GM20431 (cell line): ENCODE results near the gene SGMS1.

ENCODE experiments used
- in situ Hi-C: fragments of 300-500 bp; cut with MseI, MboI; formaldehyde crosslinking; loops from one replicate; pipeline ENCODE4 v1.15.0; 2020; ENCODE audit warnings: low sequenced_read_pairs; ENCODE audit not compliant: unreplicated experiment

The SGMS1 gene

DNA sequence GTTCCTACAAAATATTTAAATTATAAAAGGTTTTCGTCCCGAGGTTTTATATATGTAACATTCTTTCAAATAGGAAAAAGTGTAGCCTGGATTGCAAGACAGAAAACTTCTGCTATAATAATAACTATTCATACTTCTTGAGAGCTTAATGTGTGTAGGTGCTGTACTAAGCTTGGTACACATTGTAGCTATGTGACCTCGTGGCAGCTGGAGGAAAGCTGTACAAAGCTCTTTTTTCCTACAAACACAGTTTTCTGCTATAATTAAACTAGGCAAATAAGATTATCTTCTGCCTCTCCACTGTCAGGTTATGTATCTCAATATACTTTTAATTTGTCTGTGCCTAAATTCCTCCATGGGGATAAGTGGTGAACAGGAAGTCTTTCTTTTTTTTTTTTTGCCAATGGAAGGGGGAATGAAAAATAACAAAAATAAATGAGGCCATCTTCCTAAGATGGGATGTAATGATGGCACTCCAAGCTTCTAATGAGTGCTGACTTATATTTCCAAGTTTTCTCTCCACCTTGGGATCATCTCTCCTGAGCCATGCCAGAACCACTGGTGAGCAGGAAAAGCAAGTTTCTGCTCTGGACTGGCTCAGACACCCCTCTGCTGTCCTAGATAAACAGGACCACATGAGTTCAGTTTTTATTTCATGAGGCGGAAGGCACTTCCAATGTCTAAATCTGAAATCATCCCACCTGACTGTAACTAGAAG lies 9.9 kb downstream of the SGMS1 start:
- in situ Hi-C loops: loop anchor here (25.0 kb wide), 1 partner anchor 177 kb away; no protein-coding TSS in a partner anchor

DNA sequence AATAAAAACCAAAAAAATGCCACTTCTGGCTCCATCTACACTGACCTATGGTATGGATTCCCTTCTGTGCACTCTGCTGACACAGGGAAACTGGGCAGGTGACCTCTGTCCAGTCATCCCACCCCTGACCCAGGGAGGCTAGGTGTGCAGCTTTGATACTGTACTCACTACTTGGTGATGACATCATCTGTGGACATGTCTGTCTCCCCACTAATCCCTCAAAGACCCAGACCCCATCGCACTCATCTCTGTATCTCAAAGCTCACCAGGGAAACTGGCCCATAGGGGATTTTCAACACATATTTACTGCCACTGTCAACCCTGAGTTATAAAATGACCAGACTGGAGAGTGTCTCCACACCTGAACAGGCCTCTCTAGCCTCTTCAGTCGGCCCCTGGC lies 10.6 kb downstream of the SGMS1 start:
- in situ Hi-C loops: loop anchor here (25.0 kb wide), 1 partner anchor 176 kb away; no protein-coding TSS in a partner anchor

DNA sequence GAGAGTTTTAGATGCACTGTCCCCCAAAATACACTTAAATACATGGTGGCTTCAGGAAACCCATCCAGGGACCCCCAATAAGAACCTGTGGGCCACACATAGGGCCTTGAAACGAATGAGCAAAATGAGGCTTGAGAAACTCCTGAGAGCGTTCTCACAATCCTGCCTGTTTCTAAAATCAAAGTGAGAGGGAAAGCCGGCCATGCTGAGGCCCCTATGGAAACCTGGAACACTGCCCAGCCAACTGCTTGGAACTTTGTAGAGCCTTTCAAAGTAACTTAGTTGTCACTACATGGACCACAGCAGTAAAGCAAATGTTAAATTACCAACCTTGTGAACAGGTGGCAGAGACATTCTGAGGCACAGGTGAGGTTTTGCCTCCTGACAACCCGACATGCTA lies 13.4 kb downstream of the SGMS1 start:
- in situ Hi-C loops: loop anchor here (25.0 kb wide), 1 partner anchor 173 kb away; no protein-coding TSS in a partner anchor

DNA sequence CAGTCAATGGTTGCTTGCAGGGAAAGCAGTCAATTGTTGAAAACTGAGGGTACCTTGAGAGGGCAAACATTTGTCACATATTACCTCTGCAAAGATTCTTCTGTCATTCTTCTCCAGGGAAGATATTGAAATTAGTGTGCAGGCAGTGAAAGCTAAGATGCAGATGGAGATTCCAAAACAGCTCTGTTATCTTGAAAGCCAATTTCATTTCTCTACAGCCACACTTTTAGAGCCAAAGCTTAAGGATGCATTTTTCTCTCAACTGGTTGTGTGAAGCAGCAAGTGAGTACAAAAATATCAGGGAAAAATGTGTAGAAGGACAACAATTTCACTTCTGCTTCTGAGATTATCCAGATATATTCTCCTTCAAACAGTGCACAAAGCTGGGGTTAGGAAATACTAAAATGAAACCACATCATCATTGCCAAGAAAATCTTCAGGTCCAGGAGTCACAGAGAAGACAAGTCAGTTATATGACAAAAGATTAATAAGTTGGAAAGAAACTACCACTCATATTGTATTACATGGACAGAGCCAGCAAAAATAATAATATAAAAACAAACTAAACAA lies 16.3 kb downstream of the SGMS1 start:
- in situ Hi-C loops: loop anchor here (25.0 kb wide), 1 partner anchor 170 kb away; no protein-coding TSS in a partner anchor

DNA sequence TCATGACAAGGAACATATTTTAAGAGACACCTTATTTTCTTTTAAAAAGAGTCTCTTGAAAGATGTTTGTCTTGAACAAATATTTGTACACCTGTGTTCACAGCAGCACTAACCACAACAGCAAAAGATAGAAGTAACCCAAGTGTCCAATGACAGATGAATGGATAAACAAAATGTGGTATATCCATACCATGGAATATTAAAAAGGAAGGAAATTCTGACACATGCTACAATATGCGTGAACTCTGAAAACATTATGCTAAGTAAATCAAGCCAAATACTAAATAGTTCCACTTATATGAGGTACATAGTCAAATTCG lies 17.8 kb downstream of the SGMS1 start:
- in situ Hi-C loops: loop anchor here (25.0 kb wide), 1 partner anchor 169 kb away; no protein-coding TSS in a partner anchor

DNA sequence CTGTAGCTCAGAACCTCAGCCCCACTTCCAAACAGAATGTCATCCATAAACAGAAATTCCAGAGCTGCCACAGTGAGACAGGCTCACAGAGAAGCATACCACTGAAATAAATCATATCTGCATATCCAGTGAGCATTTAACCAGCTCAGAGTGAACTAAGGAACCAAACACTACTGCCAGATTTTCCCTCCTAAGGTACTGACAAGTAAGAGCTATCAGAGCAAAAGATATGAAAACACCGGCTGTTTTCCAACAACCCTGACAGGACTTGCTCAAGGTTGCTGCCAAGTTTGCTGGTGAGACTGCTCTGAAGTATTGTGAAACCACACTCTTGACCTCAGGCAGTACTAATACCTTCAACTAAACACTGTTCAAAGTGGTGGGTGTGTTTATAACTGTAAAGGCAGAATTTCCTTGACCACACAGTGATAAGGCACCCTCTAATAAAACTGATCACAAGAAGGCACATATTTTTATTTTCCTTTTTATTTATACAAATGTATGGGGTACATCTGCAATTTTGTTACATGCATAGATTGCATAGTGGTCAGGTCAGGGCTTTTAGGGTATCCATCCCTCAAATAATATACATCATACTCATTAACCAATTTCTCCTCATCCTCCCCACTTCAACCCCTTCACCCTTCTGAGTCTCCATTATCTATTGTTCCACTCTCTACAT lies 18.3 kb downstream of the SGMS1 start:
- in situ Hi-C loops: loop anchor here (25.0 kb wide), 1 partner anchor 168 kb away; no protein-coding TSS in a partner anchor

DNA sequence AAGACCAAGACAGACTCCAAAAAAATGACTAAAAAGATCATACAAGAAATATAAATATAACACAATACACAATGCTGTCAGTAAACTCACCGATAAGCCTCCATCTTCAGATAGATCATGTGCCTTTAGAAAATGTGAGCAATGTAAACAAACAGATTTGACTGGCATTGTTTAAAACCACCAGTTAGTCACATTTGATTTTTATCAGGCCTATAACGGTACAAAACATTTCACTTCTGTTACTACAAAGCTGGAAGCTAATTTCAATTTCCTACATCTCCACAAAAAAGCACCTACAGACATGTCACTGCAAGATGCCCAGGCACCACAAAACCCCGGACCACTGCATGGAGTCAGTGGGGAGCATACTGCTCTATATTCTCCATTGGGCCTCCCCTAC lies 18.9 kb downstream of the SGMS1 start:
- in situ Hi-C loops: loop anchor here (25.0 kb wide), 1 partner anchor 168 kb away; no protein-coding TSS in a partner anchor

DNA sequence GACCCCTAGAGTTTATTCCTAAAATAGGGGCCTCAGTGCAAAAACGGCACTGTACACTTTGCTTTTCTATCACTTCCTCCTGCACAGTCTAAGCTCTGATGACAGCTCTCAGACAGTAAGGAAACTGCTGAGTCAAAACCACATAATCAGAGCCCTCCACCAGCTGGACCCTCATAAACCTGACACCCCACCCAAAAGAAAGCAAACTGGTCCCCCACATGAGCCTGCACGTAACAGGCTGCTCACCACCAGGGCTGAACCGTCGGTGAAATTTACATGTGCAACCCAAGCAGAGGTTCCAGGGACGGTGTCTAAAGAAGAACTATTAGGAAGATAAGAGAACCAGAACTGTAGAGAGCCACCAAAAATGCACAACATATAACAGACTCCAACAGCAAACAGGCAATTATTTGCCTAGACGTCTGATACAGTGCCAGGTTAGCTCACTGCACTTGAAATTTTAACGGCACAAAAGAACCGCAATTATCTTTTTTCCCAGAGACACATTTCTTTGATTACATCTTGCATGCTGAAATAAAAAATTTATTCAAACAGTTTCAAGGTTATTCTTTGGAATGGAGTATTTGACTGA lies 19.6 kb downstream of the SGMS1 start:
- in situ Hi-C loops: loop anchor here (25.0 kb wide), 1 partner anchor 167 kb away; no protein-coding TSS in a partner anchor

DNA sequence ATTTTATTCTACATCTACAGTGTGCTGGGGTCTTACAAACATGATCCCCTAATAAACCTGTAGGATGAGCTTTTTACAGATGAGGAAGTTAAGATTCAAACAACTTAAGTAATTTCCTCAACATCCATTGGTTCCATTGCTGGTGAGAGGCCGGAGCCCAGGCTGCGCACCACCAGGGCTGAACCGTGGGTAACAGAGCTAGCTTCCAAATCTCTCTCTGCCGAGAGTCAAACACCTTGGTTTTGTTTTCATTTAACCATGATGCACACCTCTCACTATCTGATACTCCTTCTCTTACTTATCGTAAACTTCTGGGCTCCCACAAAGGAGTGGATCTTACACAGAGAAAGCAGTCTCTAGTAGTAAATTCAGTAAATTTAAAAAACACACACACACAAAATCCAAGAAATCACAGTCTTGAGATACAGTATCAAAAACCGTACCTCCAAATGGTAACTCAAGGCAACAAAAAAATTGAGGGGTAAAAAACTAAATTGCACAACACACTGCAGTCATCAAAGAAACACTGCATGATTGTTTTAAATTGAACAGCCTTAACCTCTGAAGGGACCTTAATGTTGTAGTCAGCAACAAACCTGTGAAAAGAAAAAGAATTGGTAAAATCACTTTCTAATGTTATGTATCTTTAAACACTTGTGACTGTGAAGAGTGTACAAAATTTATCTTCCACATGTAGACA lies 20.5 kb downstream of the SGMS1 start:
- in situ Hi-C loops: loop anchor here (25.0 kb wide), 1 partner anchor 166 kb away; no protein-coding TSS in a partner anchor

DNA sequence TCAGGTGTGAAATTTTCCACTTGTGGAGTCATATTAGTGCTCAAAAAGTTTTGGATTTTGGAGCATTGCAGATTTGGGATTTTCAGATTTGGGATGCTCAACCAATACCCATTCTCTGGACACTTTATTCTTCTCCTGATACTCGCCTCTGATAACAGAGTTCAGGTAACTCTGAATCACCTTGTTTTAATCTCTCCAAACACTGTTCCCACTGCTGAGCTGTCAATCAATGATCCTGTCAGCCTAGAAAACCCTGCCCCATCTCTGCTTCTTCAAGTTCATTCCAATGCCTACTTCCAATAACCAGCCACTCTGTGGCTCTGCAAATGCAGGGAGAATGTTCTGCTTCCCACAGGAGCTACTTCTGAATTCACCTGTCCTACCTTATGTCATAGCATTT lies 21.8 kb downstream of the SGMS1 start:
- in situ Hi-C loops: loop anchor here (25.0 kb wide), 1 partner anchor 165 kb away; no protein-coding TSS in a partner anchor

DNA sequence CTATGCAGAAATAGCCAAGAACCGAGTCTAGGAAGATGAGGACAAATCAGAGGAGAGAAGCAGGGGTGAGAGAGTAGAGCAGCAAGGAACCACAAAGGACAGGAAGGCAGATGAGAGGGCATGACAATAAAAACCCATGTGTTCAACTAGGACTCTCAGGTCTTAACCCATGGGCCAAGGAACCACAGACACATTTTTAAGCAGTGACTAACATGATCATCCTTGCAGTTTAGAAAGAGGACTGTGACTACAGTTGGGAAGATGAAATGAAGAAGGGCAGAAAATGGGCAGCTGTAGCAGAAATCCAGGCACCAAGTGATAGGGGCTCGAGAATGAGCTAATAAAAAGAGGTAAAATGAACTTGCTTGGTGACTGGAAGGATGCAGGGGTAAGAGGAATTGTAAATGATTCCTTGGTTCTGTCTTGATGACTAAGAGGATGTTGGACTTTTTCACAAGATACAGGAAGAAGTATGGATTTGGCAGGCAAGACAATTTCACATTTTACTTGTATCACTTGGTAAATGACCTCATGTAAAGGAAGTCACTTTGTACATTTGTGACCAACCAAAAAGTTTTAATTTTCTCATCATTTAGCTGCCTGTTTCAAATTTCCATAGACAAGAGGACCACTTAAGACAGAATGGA lies 22.8 kb downstream of the SGMS1 start:
- in situ Hi-C loops: loop anchor here (25.0 kb wide), 1 partner anchor 164 kb away; no protein-coding TSS in a partner anchor

DNA sequence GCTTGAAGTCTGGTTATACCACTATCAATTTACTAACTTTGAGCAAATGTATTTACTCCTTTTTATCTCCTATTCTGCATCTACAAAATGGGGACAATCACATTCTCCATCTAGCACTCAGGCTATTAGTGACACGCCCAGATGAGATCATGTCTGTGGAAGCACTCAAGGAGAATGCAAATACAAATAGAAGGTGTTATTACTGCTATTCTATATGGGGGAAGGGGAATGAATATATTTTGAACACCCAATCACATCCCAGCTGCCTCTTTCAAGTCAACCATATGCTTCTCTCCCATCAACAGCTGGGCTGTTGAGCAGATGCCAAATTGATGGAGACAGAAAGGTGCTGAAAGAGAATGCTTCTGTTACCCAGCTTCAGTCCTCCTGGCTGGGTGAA lies 23.5 kb downstream of the SGMS1 start:
- in situ Hi-C loops: loop anchor here (25.0 kb wide), 1 partner anchor 163 kb away; no protein-coding TSS in a partner anchor

DNA sequence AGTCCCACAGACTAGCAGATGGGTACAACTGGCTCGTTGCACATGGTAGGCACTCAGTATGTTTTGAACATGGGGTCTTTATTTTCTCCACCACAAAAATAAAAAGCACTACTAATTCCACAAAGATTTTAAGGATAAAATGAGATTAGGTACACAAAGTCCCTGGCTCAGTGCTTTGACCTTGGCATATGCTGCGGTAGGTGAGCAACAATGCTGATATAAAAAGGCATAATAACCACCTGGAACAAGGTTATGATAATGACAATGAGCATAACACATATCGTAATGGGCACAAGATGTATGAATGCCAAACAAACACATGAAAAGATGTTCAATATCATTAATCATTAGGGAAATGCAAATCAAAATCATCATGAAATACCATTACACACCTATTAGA lies 26.9 kb downstream of the SGMS1 start:
- in situ Hi-C loops: no loop called here

DNA sequence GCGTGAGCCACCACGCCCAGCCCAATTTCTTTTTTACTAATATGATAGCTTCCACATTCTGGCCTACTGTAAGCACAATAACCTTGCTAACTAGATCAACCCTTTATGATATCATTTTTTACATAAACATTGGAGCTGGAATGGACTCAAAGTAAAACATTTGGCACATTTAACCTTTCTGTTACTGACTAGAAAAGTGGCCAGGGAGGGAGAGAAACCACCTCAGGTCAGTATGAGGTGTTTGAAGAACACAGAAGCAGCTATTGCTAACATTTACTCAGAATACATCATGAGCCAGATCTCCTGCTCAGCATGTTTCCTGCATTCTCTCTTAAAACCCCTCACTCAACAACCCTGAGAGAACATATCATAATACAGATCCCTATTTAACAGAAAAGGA lies 27.3 kb downstream of the SGMS1 start:
- in situ Hi-C loops: no loop called here

DNA sequence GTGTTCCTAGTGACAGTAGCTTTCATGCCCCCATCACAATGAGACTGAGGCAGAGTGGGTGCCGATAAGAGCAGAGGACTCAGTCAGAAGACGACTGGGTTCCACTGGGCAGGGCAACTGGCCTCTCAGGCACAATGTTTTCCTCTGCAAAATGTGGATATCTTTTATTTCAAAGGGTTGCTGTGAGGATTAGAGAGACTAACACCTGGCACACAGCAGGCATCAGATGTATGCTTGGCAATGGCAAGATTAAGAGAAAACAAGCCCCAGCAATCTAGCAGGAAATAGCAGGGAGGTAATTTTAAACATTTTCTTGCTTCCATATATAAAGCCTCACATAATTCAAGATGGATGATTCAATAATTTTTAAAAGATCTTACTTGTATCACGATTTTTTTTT lies 28.0 kb downstream of the SGMS1 start:
- in situ Hi-C loops: no loop called here

DNA sequence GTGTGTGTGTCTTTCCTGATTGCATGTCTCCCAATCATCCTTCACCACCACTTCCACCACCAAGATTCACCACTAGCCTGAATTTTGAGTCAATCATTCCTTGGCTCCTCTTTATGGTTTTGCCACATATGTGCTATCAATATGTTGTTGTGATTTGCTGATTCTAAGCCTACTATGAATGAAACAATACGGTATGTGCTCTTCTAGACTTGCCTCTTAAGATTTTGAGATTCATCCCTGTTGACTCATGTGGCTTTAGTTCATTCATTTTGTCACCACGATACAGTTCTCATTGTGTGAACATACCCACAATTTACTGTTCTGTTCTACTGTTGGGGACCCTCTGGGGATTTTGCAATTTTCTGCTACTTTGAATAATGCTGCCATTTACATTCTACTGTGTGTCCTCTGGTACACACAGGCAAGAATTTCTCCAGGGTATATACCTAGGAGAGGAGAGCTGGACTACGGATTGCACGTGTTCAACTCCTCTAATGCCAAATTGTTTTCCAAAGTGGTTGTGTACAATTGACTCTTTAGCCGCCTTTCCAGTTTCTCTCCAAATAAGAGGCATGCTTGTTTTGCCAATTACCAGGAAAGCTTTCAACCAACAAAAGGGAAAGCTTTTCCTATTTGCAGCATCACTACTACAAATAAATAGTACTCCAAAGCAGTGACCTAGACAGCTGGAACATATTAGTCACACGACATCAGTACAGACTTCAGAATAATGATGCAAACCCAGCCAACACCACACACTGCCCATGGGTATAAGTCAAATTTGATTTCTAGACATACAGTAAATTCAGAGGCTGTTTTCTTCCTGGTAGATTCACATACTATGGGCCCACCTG lies 30.0 kb downstream of the SGMS1 start:
- in situ Hi-C loops: no loop called here

DNA sequence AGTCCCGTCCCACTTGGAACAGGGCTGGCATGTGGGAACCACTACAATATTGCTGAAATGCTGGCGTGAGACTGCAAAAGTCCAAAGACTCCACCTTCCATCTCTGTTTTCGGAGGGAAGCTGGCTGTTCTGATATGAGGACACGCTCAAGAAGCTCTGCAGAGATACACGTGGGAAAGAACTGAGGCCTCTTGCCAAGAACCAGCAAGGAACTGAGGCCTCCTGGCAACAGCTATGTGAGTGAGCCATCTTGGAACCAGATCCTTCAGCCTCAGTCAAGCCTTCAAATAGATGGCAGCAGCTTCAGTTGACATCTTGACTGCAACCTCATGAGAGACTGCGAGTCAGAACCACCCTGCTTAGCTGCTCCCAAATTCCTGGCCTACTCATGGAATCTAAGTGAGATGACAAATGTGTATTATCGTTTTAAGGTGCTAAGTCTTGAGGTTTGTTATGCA lies 30.8 kb downstream of the SGMS1 start:
- in situ Hi-C loops: no loop called here

DNA sequence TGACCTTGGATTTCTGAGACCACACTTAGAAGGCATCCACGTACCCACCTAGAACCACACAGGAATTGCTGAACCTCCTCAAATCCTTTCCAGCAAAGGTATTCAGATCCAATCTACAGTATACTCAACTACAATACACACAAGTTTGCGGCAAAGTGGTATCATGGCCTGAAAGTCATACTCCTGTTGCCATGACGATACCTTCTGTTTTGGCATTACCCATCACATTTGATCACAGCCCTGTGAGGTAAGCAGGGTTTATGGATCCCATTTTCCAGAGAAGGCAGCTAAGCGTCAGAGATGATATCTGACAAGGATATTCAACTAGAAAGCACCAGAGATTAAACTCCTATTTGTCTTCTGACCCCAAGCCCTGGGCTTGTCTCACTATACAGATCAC lies 32.8 kb downstream of the SGMS1 start:
- in situ Hi-C loops: no loop called here
